PC-9 (cell line): ENCODE data around the gene MST1. TPM values are rescaled to one million over a fixed set of nuclear protein-coding genes. Genes with fewer than 3 reads are reported as not detected.

Experiments
- BruUV-seq: library from RNA; stranded (reverse); fragments of 400-500 nt; replicated peaks from 2 replicates; lab custom pipeline; 2021; lab: Mats Ljungman, UMichigan
- CTCF ChIA-PET: fragments of 300-600 bp; sonication (Branson Sonifier 250); formaldehyde crosslinking; loops from one replicate; lab custom pipeline; 2022; ENCODE audit warnings: antibody characterized with exemption; lab: Charles Lee
- POLR2A ChIA-PET: fragments of 300-600 bp; sonication (Branson Sonifier 250); formaldehyde crosslinking; loops from one replicate; lab custom pipeline; 2022; ENCODE audit warnings: antibody characterized with exemption; ENCODE audit not compliant: unreplicated experiment; lab: Charles Lee
- DNase-seq, 2 experiments: peaks; one replicate each; pipeline versions ENCODE4 v3.0.0 to v3.0.0-alpha.2; 2015 to 2022; ENCODE audit warnings: mixed read lengths in 1 of 2
- H2AFZ ChIP-seq: fragments of 200-600 bp; sonication (generic); 2 replicates; pipeline ENCODE4 v1.8.1; 2017; ENCODE audit warnings: antibody characterized with exemption
- H3F3A ChIP-seq: fragments of 200-600 bp; sonication (generic); 2 replicates; pipeline ENCODE4 v1.8.1; 2017; ENCODE audit warnings: antibody characterized with exemption, mild to moderate bottlenecking, low read depth; ENCODE audit not compliant: insufficient read depth
- H3K27ac ChIP-seq: fragments of 200-600 bp; sonication (generic); 2 replicates; pipeline ENCODE4 v1.6.1; 2016; ENCODE audit warnings: mixed run types
- H3K27me3 ChIP-seq: fragments of 200-600 bp; sonication (generic); 2 replicates; pipeline ENCODE4 v1.6.1; 2016; ENCODE audit warnings: low read depth, mixed run types; ENCODE audit not compliant: insufficient read depth
- H3K36me3 ChIP-seq: fragments of 200-600 bp; sonication (generic); 2 replicates; pipeline ENCODE4 v1.6.1; 2016; ENCODE audit warnings: low read depth, mixed run types
- H3K4me1 ChIP-seq: fragments of 200-600 bp; sonication (generic); replicated peaks from 2 replicates; pipeline ENCODE4 v1.6.1; 2016; ENCODE audit warnings: mixed run types; ENCODE audit not compliant: insufficient read depth
- H3K4me2 ChIP-seq: fragments of 200-600 bp; sonication (generic); 2 replicates; pipeline ENCODE4 v1.6.1; 2017; ENCODE audit warnings: mixed run types
- H3K4me3 ChIP-seq: fragments of 200-600 bp; sonication (generic); 2 replicates; pipeline ENCODE4 v1.6.1; 2016; ENCODE audit warnings: mixed run types
- H3K79me2 ChIP-seq: fragments of 200-600 bp; sonication (generic); 2 replicates; pipeline ENCODE4 v1.6.1; 2017; ENCODE audit warnings: low read depth, mixed run types
- H3K9me2 ChIP-seq: fragments of 200-600 bp; sonication (generic); 2 replicates; pipeline ENCODE4 v1.8.1; 2017; ENCODE audit warnings: mild to moderate bottlenecking; ENCODE audit not compliant: insufficient read depth
- H3K9me3 ChIP-seq: fragments of 200-600 bp; sonication (generic); 2 replicates; pipeline ENCODE4 v1.8.1; 2016; ENCODE audit warnings: low read depth; ENCODE audit not compliant: insufficient read depth
- H4K20me1 ChIP-seq: fragments of 200-600 bp; sonication (generic); 2 replicates; pipeline ENCODE4 v1.8.1; 2017; ENCODE audit not compliant: insufficient read depth
- EZH2 ChIP-seq: fragments of 200-600 bp; sonication (generic); IDR thresholded peaks from 2 replicates; pipeline ENCODE4 v1.8.0; 2017; ENCODE audit warnings: antibody characterized with exemption, low read depth
- intact Hi-C: fragments of 100-400 bp; cut with micrococcal nuclease; formaldehyde crosslinking; loops from one replicate; pipeline ENCODE4 v1.10.0; 2022; ENCODE audit not compliant: unreplicated experiment
- total RNA-seq: library from RNA; stranded (reverse); gene quantifications from 2 replicates; pipeline ENCODE4 v1.2.3, GENCODE V29; 2021
- TF ChIP-seq, protein P1 (sequence below): fragments of 200-600 bp; sonication (generic); conservative IDR thresholded peaks from 2 replicates; pipeline ENCODE4 v1.6.1; 2017; ENCODE audit warnings: mixed run types, antibody characterized with exemption, mild to moderate bottlenecking, moderate library complexity

MST1 gene
- total RNA-seq, 1 experiment from 2014 or later, result 10.4 TPM

GRCh38 chr3:49661281-49661680 lies 28.0 kb downstream of the MST1 start:
- no peaks in the 10 kb centered on the region for H3K9me3 ChIP-seq
- no peaks in the 10 kb centered on the region for H3K4me1 ChIP-seq
- no peak overlapping the region for H2AFZ ChIP-seq
- peak; percentile 37 to 38 for DNase-seq
- H3K79me2 ChIP-seq, result no peaks in the 10 kb centered on the region
- no peaks in the 10 kb centered on the region for H3F3A ChIP-seq
- no peak for TF ChIP-seq EZH2
- TF ChIP-seq, protein P1, sequence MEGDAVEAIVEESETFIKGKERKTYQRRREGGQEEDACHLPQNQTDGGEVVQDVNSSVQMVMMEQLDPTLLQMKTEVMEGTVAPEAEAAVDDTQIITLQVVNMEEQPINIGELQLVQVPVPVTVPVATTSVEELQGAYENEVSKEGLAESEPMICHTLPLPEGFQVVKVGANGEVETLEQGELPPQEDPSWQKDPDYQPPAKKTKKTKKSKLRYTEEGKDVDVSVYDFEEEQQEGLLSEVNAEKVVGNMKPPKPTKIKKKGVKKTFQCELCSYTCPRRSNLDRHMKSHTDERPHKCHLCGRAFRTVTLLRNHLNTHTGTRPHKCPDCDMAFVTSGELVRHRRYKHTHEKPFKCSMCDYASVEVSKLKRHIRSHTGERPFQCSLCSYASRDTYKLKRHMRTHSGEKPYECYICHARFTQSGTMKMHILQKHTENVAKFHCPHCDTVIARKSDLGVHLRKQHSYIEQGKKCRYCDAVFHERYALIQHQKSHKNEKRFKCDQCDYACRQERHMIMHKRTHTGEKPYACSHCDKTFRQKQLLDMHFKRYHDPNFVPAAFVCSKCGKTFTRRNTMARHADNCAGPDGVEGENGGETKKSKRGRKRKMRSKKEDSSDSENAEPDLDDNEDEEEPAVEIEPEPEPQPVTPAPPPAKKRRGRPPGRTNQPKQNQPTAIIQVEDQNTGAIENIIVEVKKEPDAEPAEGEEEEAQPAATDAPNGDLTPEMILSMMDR, result no peak
- H3K36me3 ChIP-seq, result no peaks in the 10 kb centered on the region
- H3K27ac ChIP-seq, result no peak overlapping the region
- H4K20me1 ChIP-seq, result no peaks in the 10 kb centered on the region
- H3K4me3 ChIP-seq, result no peak overlapping the region
- H3K9me2 ChIP-seq, result no peaks in the 10 kb centered on the region
- no peak overlapping the region for H3K4me2 ChIP-seq
- CTCF ChIA-PET, result no interaction called here
- POLR2A ChIA-PET, result no interaction called here
- no peaks in the 10 kb centered on the region for H3K27me3 ChIP-seq
- intact Hi-C loops, result no loop called here
- no TSS peak for BruUV-seq

DNA sequence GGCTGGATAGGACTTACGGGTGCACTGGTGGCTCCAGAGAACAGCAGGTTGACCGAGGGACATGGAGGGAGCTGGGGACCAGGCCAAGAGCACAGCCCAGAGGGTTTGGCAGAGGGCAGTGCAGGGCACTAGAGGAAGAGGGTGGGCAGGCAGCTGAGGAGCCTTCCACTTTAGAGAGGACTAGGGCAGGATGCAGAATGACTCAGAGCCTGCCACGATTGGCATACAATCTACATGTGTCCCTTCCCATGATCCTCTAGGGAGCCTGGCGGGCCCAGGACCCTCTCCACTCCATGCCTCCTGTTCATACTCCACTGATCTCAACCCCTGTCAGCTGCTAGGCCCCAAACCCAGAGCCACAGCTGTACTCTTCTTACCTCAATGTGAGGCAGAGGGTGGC lies 29.5 kb downstream of the MST1 start:
- no peaks in the 10 kb centered on the region for H3K79me2 ChIP-seq
- no peak overlapping the region for H3K4me3 ChIP-seq
- no peak overlapping the region for H2AFZ ChIP-seq
- no peaks in the 10 kb centered on the region for H3K9me3 ChIP-seq
- H3K27me3 ChIP-seq, result no peaks in the 10 kb centered on the region
- H3K36me3 ChIP-seq, result no peaks in the 10 kb centered on the region
- no peak for DNase-seq
- no peak overlapping the region for H3K27ac ChIP-seq
- no peaks in the 10 kb centered on the region for H3K9me2 ChIP-seq
- POLR2A ChIA-PET, result no interaction called here
- CTCF ChIA-PET, result no interaction called here
- no peaks in the 10 kb centered on the region for H4K20me1 ChIP-seq
- no peak overlapping the region for H3K4me2 ChIP-seq
- no peaks in the 10 kb centered on the region for H3F3A ChIP-seq
- intact Hi-C loops, result no loop called here
- TF ChIP-seq, protein P1, result no peak
- TF ChIP-seq EZH2, result no peak
- H3K4me1 ChIP-seq, result no peaks in the 10 kb centered on the region
- BruUV-seq, result no TSS peak

- no peak overlapping the region for H3K4me2 ChIP-seq
- H3K27me3 ChIP-seq, result no peaks in the 10 kb centered on the region
- H3K79me2 ChIP-seq, result no peaks in the 10 kb centered on the region
- H3K9me3 ChIP-seq, result no peaks in the 10 kb centered on the region
- no peak overlapping the region for H3K4me3 ChIP-seq
- no peaks in the 10 kb centered on the region for H3K36me3 ChIP-seq
- no peak overlapping the region for H3K27ac ChIP-seq
- H3F3A ChIP-seq, result no peaks in the 10 kb centered on the region
- intact Hi-C loops, result no loop called here
- no peaks in the 10 kb centered on the region for H3K9me2 ChIP-seq
- no peak overlapping the region for H2AFZ ChIP-seq
- H4K20me1 ChIP-seq, result no peaks in the 10 kb centered on the region
- ChIA-PET POLR2A (no interaction called here), CTCF (no interaction called here)
- H3K4me1 ChIP-seq, result no peaks in the 10 kb centered on the region
- no TSS peak for BruUV-seq
- TF ChIP-seq, protein P1, result no peak
- no peak for TF ChIP-seq EZH2
- DNase-seq, result no peak
Measured at GRCh38 chr3:49658711-49659110, 30.6 kb downstream of the MST1 start.
